UCSD-AML1 (cell line): ENCODE measurements around the gene RPS6KA2.

Experiments used
- DNase-seq: peaks from one replicate; lab custom pipeline; 2025; ENCODE audit not compliant: unreplicated experiment; lab: John Stamatoyannopoulos, UW

Gene RPS6KA2

GRCh38 chr6:166627033-166627874 is at the start of gene RPS6KA2:
Gene RPS6KA2 (minus strand): TSS chr6:166627251. CDS start chr6:166627019, 232 bp downstream.
- peak; percentile 100 for DNase-seq

- no peak for DNase-seq
These were observed 49.3 kb upstream of the RPS6KA2 start for GRCh38 chr6:166676270-166676860.

- no peak for DNase-seq
These were observed 48.7 kb upstream of the RPS6KA2 start for GRCh38 chr6:166675736-166676135.

- DNase-seq: no peak
These were observed 46.3 kb upstream of the RPS6KA2 start for GRCh38 chr6:166673309-166673708.

- no peak for DNase-seq
These were observed 45.7 kb upstream of the RPS6KA2 start for GRCh38 chr6:166672624-166673206.

- no peak for DNase-seq
These were observed 45.1 kb upstream of the RPS6KA2 start for GRCh38 chr6:166672146-166672545.

- DNase-seq: no peak
These were observed 44.5 kb upstream of the RPS6KA2 start for GRCh38 chr6:166671434-166672081.

GRCh38 chr6:166670894-166671293 is 43.8 kb upstream of the RPS6KA2 start:
- DNase-seq: no peak

GRCh38 chr6:166670013-166670412 is 43.0 kb upstream of the RPS6KA2 start:
- no peak for DNase-seq

- no peak for DNase-seq
These were observed 41.0 kb upstream of the RPS6KA2 start for GRCh38 chr6:166667796-166668610.

- DNase-seq: no peak
These were observed 37.1 kb upstream of the RPS6KA2 start for GRCh38 chr6:166664135-166664534.

- DNase-seq: no peak
These were observed 36.5 kb upstream of the RPS6KA2 start for GRCh38 chr6:166663568-166663967.

- no peak for DNase-seq
These were observed 35.6 kb upstream of the RPS6KA2 start for GRCh38 chr6:166662690-166663089.

- no peak for DNase-seq
These were observed 34.5 kb upstream of the RPS6KA2 start for GRCh38 chr6:166661327-166662085.

- DNase-seq: no peak
These were observed 33.2 kb upstream of the RPS6KA2 start for GRCh38 chr6:166660157-166660688.

GRCh38 chr6:166659581-166659980 is 32.5 kb upstream of the RPS6KA2 start:
- no peak for DNase-seq

- DNase-seq: no peak
These were observed 31.7 kb upstream of the RPS6KA2 start for GRCh38 chr6:166658792-166659150.

GRCh38 chr6:166658115-166658791 is 31.2 kb upstream of the RPS6KA2 start:
- no peak for DNase-seq

GRCh38 chr6:166657531-166657930 is 30.5 kb upstream of the RPS6KA2 start:
- peak; percentile 51 for DNase-seq
